AG04450 (cell line): ENCODE data around the gene CACNA1D. TPM values are rescaled to one million over a fixed set of nuclear protein-coding genes. Genes with fewer than 3 reads are reported as not detected.

ENCODE experiments used
- CTCF ChIA-PET: fragments of 300-600, 350-600 bp; formaldehyde crosslinking; extraction: SDS; loops from one replicate; lab custom pipeline; 2022; ENCODE audit warnings: antibody characterized with exemption, inconsistent platforms; lab: Charles Lee
- POLR2A ChIA-PET: fragments of 350-600 bp; formaldehyde crosslinking; extraction: SDS; loops from one replicate; lab custom pipeline; 2021; ENCODE audit warnings: antibody characterized with exemption, inconsistent platforms; lab: Yijun Ruan, JAX
- DNase-seq: peaks from one replicate; pipeline ENCODE4 v3.0.0-alpha.2; 2011; ENCODE audit warnings: low read depth, low spot score
- H3K27ac ChIP-seq: one replicate; pipeline ENCODE4 v1.5.1; 2012; ENCODE audit warnings: low read depth, low read length, control low read depth
- H3K27me3 ChIP-seq: one replicate; pipeline ENCODE4 v1.6.0; 2012; ENCODE audit warnings: low read length; ENCODE audit not compliant: control insufficient read depth, insufficient read depth
- H3K4me3 ChIP-seq: 2 replicates; pipeline ENCODE4 v1.5.1; 2011; ENCODE audit warnings: mild to moderate bottlenecking, low read depth, low read length, control low read depth
- H3K9me3 ChIP-seq: 2 replicates; pipeline ENCODE4 v1.5.1; 2012; ENCODE audit warnings: low read length; ENCODE audit not compliant: control insufficient read depth, insufficient read depth
- CTCF ChIP-seq: IDR thresholded peaks from 2 replicates; pipeline ENCODE4 v1.5.1; 2011; ENCODE audit warnings: low read depth, low read length, control low read depth, inconsistent platforms
- polyA plus RNA-seq: library from polyadenylated mRNA; depleted of rRNA; stranded (reverse); fragments of >200 nt; gene quantifications from 2 replicates; pipeline ENCODE4 v1.2.3, GENCODE V29; 2011

CACNA1D gene
- polyA plus RNA-seq, 1 experiment: 0.07 TPM

- H3K4me3 ChIP-seq: no peak overlapping the region
- peaks cover 6% of the 10 kb centered on the region for H3K27me3 ChIP-seq
- no peak overlapping the region for H3K27ac ChIP-seq
- DNase-seq: no peak
- ChIA-PET POLR2A (no interaction called here), CTCF (no interaction called here)
- H3K9me3 ChIP-seq: no peaks in the 10 kb centered on the region; the same call in 1 of the 2 replicates
- TF ChIP-seq CTCF: no peak
These were observed 324.1 kb downstream of the CACNA1D start for GRCh38 chr3:53818221-53819162.

- TF ChIP-seq CTCF: no peak
- Histone ChIP-seq H3K27ac (no peak overlapping the region), H3K9me3 (no peaks in the 10 kb centered on the region; the same call in 1 of the 2 replicates), H3K4me3 (no peak overlapping the region), H3K27me3 (peaks cover 6% of the 10 kb centered on the region)
- DNase-seq: no peak
- ChIA-PET POLR2A (no interaction called here), CTCF (no interaction called here)
These were observed 324.9 kb downstream of the CACNA1D start for GRCh38 chr3:53819163-53819868.

GRCh38 chr3:53820084-53820483, 325.7 kb downstream of the CACNA1D start:
- TF ChIP-seq CTCF: no peak
- H3K4me3 ChIP-seq: no peak overlapping the region
- H3K27ac ChIP-seq: no peak overlapping the region
- ChIA-PET POLR2A (no interaction called here), CTCF (no interaction called here)
- no peaks in the 10 kb centered on the region; the same call in 1 of the 2 replicates for H3K9me3 ChIP-seq
- no peak for DNase-seq
- peaks cover 4% of the 10 kb centered on the region for H3K27me3 ChIP-seq

GRCh38 chr3:53820756-53821580, 326.6 kb downstream of the CACNA1D start:
- no peak for TF ChIP-seq CTCF
- Histone ChIP-seq H3K27ac (no peak overlapping the region), H3K4me3 (no peak overlapping the region), H3K9me3 (no peaks in the 10 kb centered on the region; the same call in 1 of the 2 replicates), H3K27me3 (peaks cover 2% of the 10 kb centered on the region)
- POLR2A ChIA-PET: no interaction called here
- DNase-seq: no peak
- CTCF ChIA-PET: no interaction called here
